Lower leg skin (tissue), 4 donors: ENCODE data around the gene HSPA1A. TPM values are rescaled to one million over a fixed set of nuclear protein-coding genes. Genes with fewer than 3 reads are reported as not detected.
"Not testable (repeated sequence)": the region's sequence is repeated elsewhere in the genome, so short reads cannot be mapped to it uniquely, and the experiment has no call there.

ENCODE experiments used
- DNase-seq, 2 donors: peaks; one replicate each; pipeline ENCODE4 v3.0.0-alpha.2; 2019; ENCODE audit warnings: low spot score in 2 of 2
- H3K4me3 ChIP-seq: fragments of 200-600 bp; sonication (generic); 2 replicates; pipeline ENCODE4 v1.5.1; 2017; ENCODE audit warnings: mild to moderate bottlenecking, low read depth; ENCODE audit not compliant: poor library complexity, severe bottlenecking
- CTCF ChIP-seq, 3 donors: fragments of 450-650 bp; IDR thresholded peaks; one replicate each; pipeline ENCODE4 v1.5.1; 2016; ENCODE audit warnings: antibody characterized with exemption in 3 of 3, mild to moderate bottlenecking in 3 of 3, moderate library complexity in 2 of 3
- POLR2A ChIP-seq, 2 donors: fragments of 450-650 bp; IDR thresholded peaks; one replicate each; pipeline ENCODE4 v1.6.1; 2016 to 2017; ENCODE audit warnings: antibody characterized with exemption in 2 of 2, mild to moderate bottlenecking in 1 of 2, moderate library complexity in 1 of 2
- WGBS, 2 donors: methylation state at CpG; one replicate each; pipeline ENCODE4 v1.1.5; 2018; 5-methylcytosine and 5-hydroxymethylcytosine counted together
- intact Hi-C: fragments of 100-400 bp; cut with DNase I; formaldehyde crosslinking; loops from one replicate; pipeline ENCODE4 v1.15.0; 2023; ENCODE audit warnings: low total_unique reads
- total RNA-seq, 4 donors: library from RNA; depleted of rRNA; stranded (reverse); fragments of >200 nt; gene quantifications; one replicate each; pipeline ENCODE4 v1.1.0, GENCODE V29; 2016

HSPA1A gene
- total RNA-seq, 4 donors from 2014 or later, result 237 to 342 (median 321) TPM

GRCh38 chr6:31813465-31813849 is 1.9 kb upstream of the HSPA1A start:
- intact Hi-C loops, result no loop called here
- H3K4me3 ChIP-seq, result no peak overlapping the region
- DNase-seq, result no peak
- TF ChIP-seq POLR2A (IDR thresholded peaks at IDR 0.05) (no peak), CTCF (IDR thresholded peaks at IDR 0.05) (no peak)
- 86 to 90% methylated on average over 7 of the region's 7 CpGs for WGBS, 2 donors

GRCh38 chr6:31814677-31815024 is 692 bp upstream of the HSPA1A start:
- H3K4me3 ChIP-seq, result peak overlapping the region; percentile 34
- peak in 1 of 2 donors; percentile 50 for TF ChIP-seq POLR2A (IDR thresholded peaks at IDR 0.05)
- no peak for TF ChIP-seq CTCF (IDR thresholded peaks at IDR 0.05)
- intact Hi-C loops, result no loop called here
- peak; percentile 98 to 99 for DNase-seq
- 1% methylated on average over 13 of the region's 13 CpGs for WGBS, 2 donors

- intact Hi-C loops, result not testable (repeated sequence)
Observed at GRCh38 chr6:31817133-31817928, 2.0 kb downstream of the HSPA1A start.

GRCh38 chr6:31817929-31818511 is 2.7 kb downstream of the HSPA1A start:
- intact Hi-C loops, DNase-seq: not testable (repeated sequence)
- 11 to 29% methylated on average over 8 of the region's 8 CpGs for WGBS, 2 donors
- H3K4me3 ChIP-seq, result peak overlapping the region; percentile 20

More at GRCh38 chr6:31817133-31817928, 2.0 kb downstream of the HSPA1A start:
- DNase-seq, result not testable (repeated sequence)
- 28 to 31% methylated on average over 16 of the region's 37 CpGs for WGBS, 2 donors
- H3K4me3 ChIP-seq, result peak overlapping the region; percentile 38

GRCh38 chr6:31819871-31820299 is 4.5 kb downstream of the HSPA1A start:
- DNase-seq, result no peak
- intact Hi-C loops, result no loop called here
- TF ChIP-seq CTCF (IDR thresholded peaks at IDR 0.05), result no peak
- no peak for TF ChIP-seq POLR2A (IDR thresholded peaks at IDR 0.05)
- no peak overlapping the region for H3K4me3 ChIP-seq

GRCh38 chr6:31820399-31820798 is 5.1 kb downstream of the HSPA1A start:
- intact Hi-C loops, result not testable (repeated sequence)
- WGBS, 2 donors, result 67 to 79% methylated on average over 9 to 10 of the region's 10 CpGs

GRCh38 chr6:31821301-31822035 is 6.1 kb downstream of the HSPA1A start:
- TF ChIP-seq CTCF (IDR thresholded peaks at IDR 0.05) (no peak), POLR2A (IDR thresholded peaks at IDR 0.05) (no peak)
- peak overlapping the region; percentile 18 for H3K4me3 ChIP-seq
- 4 to 5% methylated on average over 39 of the region's 39 CpGs for WGBS, 2 donors
- DNase-seq, result peak in 1 of 2 donors; percentile 95
- intact Hi-C loops, result no loop called here

More at GRCh38 chr6:31820399-31820798, 5.1 kb downstream of the HSPA1A start:
- DNase-seq, H3K4me3 ChIP-seq: not testable (repeated sequence)
